ENCODE data around the gene FCGR3A. TPM values are rescaled to one million over a fixed set of nuclear protein-coding genes. Genes with fewer than 3 reads are reported as not detected.

Gene FCGR3A
- polyA plus RNA-seq, 1 of the 3 experiments (the other 2 are of a cell fraction): not detected

DNA sequence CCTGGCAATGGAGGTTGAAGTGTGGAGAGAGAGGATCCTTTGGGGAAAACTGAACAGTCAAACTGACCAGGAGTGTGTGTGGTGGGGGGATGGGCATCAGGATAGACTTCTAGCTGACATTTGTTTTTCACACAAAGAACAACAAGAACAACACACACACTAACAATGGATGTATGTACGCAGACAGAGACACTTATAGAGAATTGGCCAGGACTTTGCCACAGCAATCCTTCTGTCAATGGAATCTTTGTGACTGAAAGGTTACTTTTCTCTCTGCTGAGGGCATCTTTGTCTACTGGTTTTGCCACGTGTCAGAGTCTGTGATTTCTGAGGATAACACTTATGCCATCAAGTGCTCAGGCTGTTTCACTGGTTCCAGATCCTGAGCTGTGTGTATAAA, 56.8 kb downstream of the FCGR3A start:
- H3K9ac ChIP-seq: no peak overlapping the region
- H3K9me3 ChIP-seq: no peaks in the 10 kb centered on the region
- POLR2A ChIA-PET: no interaction called here
- no peak overlapping the region for H2AFZ ChIP-seq (ENCODE audit: low read depth)
- DNase-seq: no peak
- CTCF ChIA-PET: interaction anchor here (3.3 kb wide), 1 partner anchor 248 kb away, joined by 12 read pairs; no protein-coding TSS in a partner anchor
- peaks cover 49% of the 10 kb centered on the region for H3K27me3 ChIP-seq (ENCODE audit: insufficient read depth)
- H3K9me2 ChIP-seq: no peaks in the 10 kb centered on the region
- no peak overlapping the region for H3K27ac ChIP-seq (ENCODE audit: low read depth in 2 of 2, low read length in 1 of 2)
- WGBS (ENCODE audit: low lambda C conversion rate): 0% methylated on average over 2 of the region's 2 CpGs
- no peaks in the 10 kb centered on the region for H3F3A ChIP-seq (replicated peaks; ENCODE audit: insufficient read depth)
- no peak overlapping the region for H3K4me3 ChIP-seq (ENCODE audit: low read depth in 2 of 2, low read length in 1 of 2)
- no peaks in the 10 kb centered on the region for H3K36me3 ChIP-seq (replicated peaks in 1 of 2; ENCODE audit: control insufficient read depth in 1 of 2, insufficient read depth in 2 of 2, low read length in 1 of 2)
- no peaks in the 10 kb centered on the region for H3K4me1 ChIP-seq (ENCODE audit: control insufficient read depth in 1 of 2, insufficient read depth in 2 of 2, low read depth in 1 of 2, low read length in 1 of 2)
- TF ChIP-seq JUND (IDR thresholded peaks at IDR 0.05): no peak
- TF ChIP-seq, protein P1, sequence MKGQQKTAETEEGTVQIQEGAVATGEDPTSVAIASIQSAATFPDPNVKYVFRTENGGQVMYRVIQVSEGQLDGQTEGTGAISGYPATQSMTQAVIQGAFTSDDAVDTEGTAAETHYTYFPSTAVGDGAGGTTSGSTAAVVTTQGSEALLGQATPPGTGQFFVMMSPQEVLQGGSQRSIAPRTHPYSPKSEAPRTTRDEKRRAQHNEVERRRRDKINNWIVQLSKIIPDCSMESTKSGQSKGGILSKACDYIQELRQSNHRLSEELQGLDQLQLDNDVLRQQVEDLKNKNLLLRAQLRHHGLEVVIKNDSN (IDR thresholded peaks at IDR 0.05; ENCODE audit: borderline replicate concordance, low read depth): no peak
- TF ChIP-seq SMC3 (IDR thresholded peaks at IDR 0.05; ENCODE audit: low read depth, low read length): no peak
- TF ChIP-seq, protein P2, sequence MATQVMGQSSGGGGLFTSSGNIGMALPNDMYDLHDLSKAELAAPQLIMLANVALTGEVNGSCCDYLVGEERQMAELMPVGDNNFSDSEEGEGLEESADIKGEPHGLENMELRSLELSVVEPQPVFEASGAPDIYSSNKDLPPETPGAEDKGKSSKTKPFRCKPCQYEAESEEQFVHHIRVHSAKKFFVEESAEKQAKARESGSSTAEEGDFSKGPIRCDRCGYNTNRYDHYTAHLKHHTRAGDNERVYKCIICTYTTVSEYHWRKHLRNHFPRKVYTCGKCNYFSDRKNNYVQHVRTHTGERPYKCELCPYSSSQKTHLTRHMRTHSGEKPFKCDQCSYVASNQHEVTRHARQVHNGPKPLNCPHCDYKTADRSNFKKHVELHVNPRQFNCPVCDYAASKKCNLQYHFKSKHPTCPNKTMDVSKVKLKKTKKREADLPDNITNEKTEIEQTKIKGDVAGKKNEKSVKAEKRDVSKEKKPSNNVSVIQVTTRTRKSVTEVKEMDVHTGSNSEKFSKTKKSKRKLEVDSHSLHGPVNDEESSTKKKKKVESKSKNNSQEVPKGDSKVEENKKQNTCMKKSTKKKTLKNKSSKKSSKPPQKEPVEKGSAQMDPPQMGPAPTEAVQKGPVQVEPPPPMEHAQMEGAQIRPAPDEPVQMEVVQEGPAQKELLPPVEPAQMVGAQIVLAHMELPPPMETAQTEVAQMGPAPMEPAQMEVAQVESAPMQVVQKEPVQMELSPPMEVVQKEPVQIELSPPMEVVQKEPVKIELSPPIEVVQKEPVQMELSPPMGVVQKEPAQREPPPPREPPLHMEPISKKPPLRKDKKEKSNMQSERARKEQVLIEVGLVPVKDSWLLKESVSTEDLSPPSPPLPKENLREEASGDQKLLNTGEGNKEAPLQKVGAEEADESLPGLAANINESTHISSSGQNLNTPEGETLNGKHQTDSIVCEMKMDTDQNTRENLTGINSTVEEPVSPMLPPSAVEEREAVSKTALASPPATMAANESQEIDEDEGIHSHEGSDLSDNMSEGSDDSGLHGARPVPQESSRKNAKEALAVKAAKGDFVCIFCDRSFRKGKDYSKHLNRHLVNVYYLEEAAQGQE (IDR thresholded peaks at IDR 0.05; ENCODE audit: low read depth, low read length): no peak
- no peak for TF ChIP-seq TCF12 (IDR thresholded peaks at IDR 0.05)
- TF ChIP-seq, protein P3, sequence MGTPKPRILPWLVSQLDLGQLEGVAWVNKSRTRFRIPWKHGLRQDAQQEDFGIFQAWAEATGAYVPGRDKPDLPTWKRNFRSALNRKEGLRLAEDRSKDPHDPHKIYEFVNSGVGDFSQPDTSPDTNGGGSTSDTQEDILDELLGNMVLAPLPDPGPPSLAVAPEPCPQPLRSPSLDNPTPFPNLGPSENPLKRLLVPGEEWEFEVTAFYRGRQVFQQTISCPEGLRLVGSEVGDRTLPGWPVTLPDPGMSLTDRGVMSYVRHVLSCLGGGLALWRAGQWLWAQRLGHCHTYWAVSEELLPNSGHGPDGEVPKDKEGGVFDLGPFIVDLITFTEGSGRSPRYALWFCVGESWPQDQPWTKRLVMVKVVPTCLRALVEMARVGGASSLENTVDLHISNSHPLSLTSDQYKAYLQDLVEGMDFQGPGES (IDR thresholded peaks at IDR 0.05; ENCODE audit: low read depth, low read length): no peak
- no peak for TF ChIP-seq MEF2A (IDR thresholded peaks at IDR 0.05; ENCODE audit: borderline replicate concordance, low read depth)
- TF ChIP-seq EZH2phosphoT487 (IDR thresholded peaks at IDR 0.05; ENCODE audit: borderline replicate concordance, low read depth): no peak
- TF ChIP-seq ELF1 (IDR thresholded peaks at IDR 0.05): no peak
- TF ChIP-seq, protein P4, sequence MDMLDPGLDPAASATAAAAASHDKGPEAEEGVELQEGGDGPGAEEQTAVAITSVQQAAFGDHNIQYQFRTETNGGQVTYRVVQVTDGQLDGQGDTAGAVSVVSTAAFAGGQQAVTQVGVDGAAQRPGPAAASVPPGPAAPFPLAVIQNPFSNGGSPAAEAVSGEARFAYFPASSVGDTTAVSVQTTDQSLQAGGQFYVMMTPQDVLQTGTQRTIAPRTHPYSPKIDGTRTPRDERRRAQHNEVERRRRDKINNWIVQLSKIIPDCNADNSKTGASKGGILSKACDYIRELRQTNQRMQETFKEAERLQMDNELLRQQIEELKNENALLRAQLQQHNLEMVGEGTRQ (IDR thresholded peaks at IDR 0.05; ENCODE audit: borderline replicate concordance, low read depth, low read length): no peak
- TF ChIP-seq, protein P5, sequence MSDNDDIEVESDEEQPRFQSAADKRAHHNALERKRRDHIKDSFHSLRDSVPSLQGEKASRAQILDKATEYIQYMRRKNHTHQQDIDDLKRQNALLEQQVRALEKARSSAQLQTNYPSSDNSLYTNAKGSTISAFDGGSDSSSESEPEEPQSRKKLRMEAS (IDR thresholded peaks at IDR 0.05; ENCODE audit: low read depth): no peak
- no peak for TF ChIP-seq FOXM1 (IDR thresholded peaks at IDR 0.05; ENCODE audit: low read depth)
- no peak for TF ChIP-seq CHD2 (IDR thresholded peaks at IDR 0.05; ENCODE audit: low read length, partially characterized antibody)
- no peak for TF ChIP-seq RFX5 (IDR thresholded peaks at IDR 0.05; ENCODE audit: low read length)
- TF ChIP-seq, protein P6, sequence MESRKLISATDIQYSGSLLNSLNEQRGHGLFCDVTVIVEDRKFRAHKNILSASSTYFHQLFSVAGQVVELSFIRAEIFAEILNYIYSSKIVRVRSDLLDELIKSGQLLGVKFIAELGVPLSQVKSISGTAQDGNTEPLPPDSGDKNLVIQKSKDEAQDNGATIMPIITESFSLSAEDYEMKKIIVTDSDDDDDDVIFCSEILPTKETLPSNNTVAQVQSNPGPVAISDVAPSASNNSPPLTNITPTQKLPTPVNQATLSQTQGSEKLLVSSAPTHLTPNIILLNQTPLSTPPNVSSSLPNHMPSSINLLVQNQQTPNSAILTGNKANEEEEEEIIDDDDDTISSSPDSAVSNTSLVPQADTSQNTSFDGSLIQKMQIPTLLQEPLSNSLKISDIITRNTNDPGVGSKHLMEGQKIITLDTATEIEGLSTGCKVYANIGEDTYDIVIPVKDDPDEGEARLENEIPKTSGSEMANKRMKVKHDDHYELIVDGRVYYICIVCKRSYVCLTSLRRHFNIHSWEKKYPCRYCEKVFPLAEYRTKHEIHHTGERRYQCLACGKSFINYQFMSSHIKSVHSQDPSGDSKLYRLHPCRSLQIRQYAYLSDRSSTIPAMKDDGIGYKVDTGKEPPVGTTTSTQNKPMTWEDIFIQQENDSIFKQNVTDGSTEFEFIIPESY (IDR thresholded peaks at IDR 0.05; ENCODE audit: borderline replicate concordance, low read depth): no peak
- TF ChIP-seq SIN3A (IDR thresholded peaks at IDR 0.05; ENCODE audit: borderline replicate concordance, low read depth, low read length): no peak
- no peak for TF ChIP-seq TAF1 (IDR thresholded peaks at IDR 0.05; ENCODE audit: borderline replicate concordance, low read depth, low read length)
- TF ChIP-seq EP300 (IDR thresholded peaks at IDR 0.05; ENCODE audit: borderline replicate concordance in 1 of 2, low read depth in 1 of 2, low read length in 1 of 2): no peak
- H3K4me2 ChIP-seq: no peak overlapping the region
- no peaks in the 10 kb centered on the region for H3K79me2 ChIP-seq (ENCODE audit: insufficient read depth)
- no peaks in the 10 kb centered on the region for H4K20me1 ChIP-seq (ENCODE audit: insufficient read depth)

Measured in SK-N-SH (cell line).